KMS-11 (cell line): Measurements from ENCODE around the gene SARS1.

Source experiments
- H2AFZ ChIP-seq: fragments of 200-600 bp; sonication (generic); 2 replicates; pipeline ENCODE4 v1.6.1; 2016; ENCODE audit warnings: antibody characterized with exemption, mixed run types, low read depth
- H3K27ac ChIP-seq: fragments of 200-600 bp; sonication (generic); 2 replicates; pipeline ENCODE4 v1.6.1; 2016; ENCODE audit warnings: mild to moderate bottlenecking, mixed run types
- H3K27me3 ChIP-seq: fragments of 200-600 bp; sonication (generic); 2 replicates; pipeline ENCODE4 v1.6.1; 2017; ENCODE audit warnings: mild to moderate bottlenecking, low read depth, mixed run types, moderate library complexity; ENCODE audit not compliant: insufficient read depth
- H3K36me3 ChIP-seq: fragments of 200-600 bp; sonication (generic); 2 replicates; pipeline ENCODE4 v1.6.1; 2017; ENCODE audit warnings: mild to moderate bottlenecking, mixed run types; ENCODE audit not compliant: insufficient read depth
- H3K4me1 ChIP-seq: fragments of 200-600 bp; sonication (generic); 2 replicates; pipeline ENCODE4 v1.6.1; 2016; ENCODE audit warnings: mild to moderate bottlenecking, low read depth, mixed run types; ENCODE audit not compliant: poor library complexity, severe bottlenecking
- H3K4me2 ChIP-seq: fragments of 200-600 bp; sonication (generic); 2 replicates; pipeline ENCODE4 v1.7.0; 2016; ENCODE audit warnings: mild to moderate bottlenecking, mixed run types
- H3K4me3 ChIP-seq: fragments of 200-600 bp; sonication (generic); IDR thresholded peaks from 2 replicates; pipeline ENCODE4 v1.6.1; 2017; ENCODE audit warnings: low read depth, low read length, mixed read lengths; ENCODE audit not compliant: insufficient read depth
- H3K79me2 ChIP-seq: fragments of 200-600 bp; sonication (generic); 2 replicates; pipeline ENCODE4 v1.6.1; 2016; ENCODE audit warnings: low read depth, mixed run types; ENCODE audit not compliant: insufficient read depth
- H3K9ac ChIP-seq: fragments of 200-600 bp; sonication (generic); 2 replicates; pipeline ENCODE4 v1.6.1; 2016; ENCODE audit warnings: mild to moderate bottlenecking, mixed run types
- H4K20me1 ChIP-seq: fragments of 200-600 bp; sonication (generic); 2 replicates; pipeline ENCODE4 v1.6.1; 2016; ENCODE audit warnings: mild to moderate bottlenecking, mixed run types; ENCODE audit not compliant: insufficient read depth
- TF ChIP-seq, protein P1 (sequence below): fragments of 200-600 bp; sonication (generic); conservative IDR thresholded peaks from 2 replicates; pipeline ENCODE4 v1.6.1; 2017; ENCODE audit warnings: low read depth, mild to moderate bottlenecking, antibody characterized with exemption, low read length, moderate library complexity, mixed read lengths

The SARS1 gene

DNA sequence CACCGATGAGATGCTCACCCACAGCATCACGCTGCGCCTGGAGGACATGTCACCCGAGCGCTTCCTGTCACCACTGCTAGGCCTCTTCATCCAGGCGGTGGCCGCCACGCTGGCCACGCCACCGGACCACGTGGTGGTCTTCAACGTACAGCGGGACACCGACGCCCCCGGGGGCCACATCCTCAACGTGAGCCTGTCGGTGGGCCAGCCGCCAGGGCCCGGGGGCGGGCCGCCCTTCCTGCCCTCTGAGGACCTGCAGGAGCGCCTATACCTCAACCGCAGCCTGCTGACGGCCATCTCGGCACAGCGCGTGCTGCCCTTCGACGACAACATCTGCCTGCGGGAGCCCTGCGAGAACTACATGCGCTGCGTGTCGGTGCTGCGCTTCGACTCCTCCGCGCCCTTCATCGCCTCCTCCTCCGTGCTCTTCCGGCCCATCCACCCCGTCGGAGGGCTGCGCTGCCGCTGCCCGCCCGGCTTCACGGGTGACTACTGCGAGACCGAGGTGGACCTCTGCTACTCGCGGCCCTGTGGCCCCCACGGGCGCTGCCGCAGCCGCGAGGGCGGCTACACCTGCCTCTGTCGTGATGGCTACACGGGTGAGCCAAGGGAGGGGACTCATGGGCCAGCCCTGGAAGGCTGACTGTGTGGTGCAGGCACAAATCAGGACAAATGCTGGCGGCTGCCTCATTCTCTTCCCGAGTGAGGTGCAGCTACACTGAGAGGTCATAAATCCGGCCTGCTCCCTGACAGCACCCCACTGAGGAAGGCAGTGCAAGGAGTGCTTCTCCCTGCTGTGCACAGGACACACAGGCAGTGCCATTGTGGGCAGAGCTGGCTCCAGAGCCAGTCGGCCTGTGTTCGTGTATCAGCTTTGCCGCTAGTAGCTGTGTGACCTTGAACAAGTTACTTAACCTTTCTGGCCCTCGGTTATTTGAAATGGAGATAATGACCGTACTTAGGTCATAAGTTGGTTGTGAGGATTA is 45.1 kb downstream of the SARS1 start:
- H3K4me1 ChIP-seq, result no peaks in the 10 kb centered on the region
- no peak overlapping the region for H3K4me2 ChIP-seq
- no peaks in the 10 kb centered on the region for H3K27me3 ChIP-seq
- no peak overlapping the region for H2AFZ ChIP-seq
- TF ChIP-seq, protein P1, sequence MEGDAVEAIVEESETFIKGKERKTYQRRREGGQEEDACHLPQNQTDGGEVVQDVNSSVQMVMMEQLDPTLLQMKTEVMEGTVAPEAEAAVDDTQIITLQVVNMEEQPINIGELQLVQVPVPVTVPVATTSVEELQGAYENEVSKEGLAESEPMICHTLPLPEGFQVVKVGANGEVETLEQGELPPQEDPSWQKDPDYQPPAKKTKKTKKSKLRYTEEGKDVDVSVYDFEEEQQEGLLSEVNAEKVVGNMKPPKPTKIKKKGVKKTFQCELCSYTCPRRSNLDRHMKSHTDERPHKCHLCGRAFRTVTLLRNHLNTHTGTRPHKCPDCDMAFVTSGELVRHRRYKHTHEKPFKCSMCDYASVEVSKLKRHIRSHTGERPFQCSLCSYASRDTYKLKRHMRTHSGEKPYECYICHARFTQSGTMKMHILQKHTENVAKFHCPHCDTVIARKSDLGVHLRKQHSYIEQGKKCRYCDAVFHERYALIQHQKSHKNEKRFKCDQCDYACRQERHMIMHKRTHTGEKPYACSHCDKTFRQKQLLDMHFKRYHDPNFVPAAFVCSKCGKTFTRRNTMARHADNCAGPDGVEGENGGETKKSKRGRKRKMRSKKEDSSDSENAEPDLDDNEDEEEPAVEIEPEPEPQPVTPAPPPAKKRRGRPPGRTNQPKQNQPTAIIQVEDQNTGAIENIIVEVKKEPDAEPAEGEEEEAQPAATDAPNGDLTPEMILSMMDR, result no peak
- H3K27ac ChIP-seq, result no peak overlapping the region
- no peak overlapping the region for H3K9ac ChIP-seq
- no peaks in the 10 kb centered on the region for H3K36me3 ChIP-seq
- H3K79me2 ChIP-seq, result no peaks in the 10 kb centered on the region
- H4K20me1 ChIP-seq, result no peaks in the 10 kb centered on the region
- H3K4me3 ChIP-seq, result no peak overlapping the region

DNA sequence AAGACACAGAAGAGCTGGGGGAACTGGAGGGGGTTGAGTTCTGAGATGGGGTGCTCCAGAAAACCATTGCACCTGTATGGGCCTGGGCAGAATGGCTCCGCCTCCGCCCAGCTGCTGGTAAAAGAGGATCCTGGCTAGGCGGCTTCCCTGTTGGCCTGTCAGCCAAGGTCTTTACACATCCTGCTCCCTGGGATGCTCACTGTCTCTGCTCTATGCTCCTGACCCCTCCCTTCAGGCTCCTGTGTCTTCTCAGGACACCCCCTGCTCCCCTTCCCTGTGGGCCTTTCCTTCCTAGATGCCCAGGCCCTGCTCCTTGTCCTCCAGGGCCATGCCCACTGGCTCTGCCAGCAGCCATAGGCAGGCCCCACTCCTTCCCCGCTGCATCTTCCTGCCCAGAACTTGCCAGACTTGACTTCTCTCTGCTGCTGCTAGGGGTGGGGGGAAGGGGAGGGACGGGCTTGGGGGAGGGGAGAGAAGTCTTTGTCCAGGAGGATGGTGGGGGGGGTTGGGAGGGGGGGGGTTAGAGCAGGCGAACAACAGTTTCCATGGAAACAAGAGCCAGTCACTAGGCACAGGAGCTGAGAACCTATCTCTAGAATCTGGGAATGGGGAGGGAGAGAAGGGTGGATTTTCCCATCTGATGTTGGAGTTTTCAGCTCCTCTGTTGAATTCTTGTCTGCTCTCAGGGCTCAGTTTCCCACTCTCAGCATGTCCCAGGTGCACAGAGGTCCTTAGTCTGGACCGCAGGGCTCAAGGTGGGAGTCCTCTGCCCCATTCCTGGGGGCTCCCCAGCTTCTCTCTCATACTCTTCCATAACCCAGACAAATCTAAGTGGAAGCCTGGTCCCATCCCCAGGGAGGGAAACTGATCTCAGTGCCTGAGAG is 46.2 kb downstream of the SARS1 start:
- no peaks in the 10 kb centered on the region for H3K27me3 ChIP-seq
- H3K4me3 ChIP-seq, result no peak overlapping the region
- H3K9ac ChIP-seq, result no peak overlapping the region
- TF ChIP-seq, protein P1, result no peak
- H3K4me2 ChIP-seq, result no peak overlapping the region
- H3K27ac ChIP-seq, result no peak overlapping the region
- H3K36me3 ChIP-seq, result no peaks in the 10 kb centered on the region
- H3K4me1 ChIP-seq, result no peaks in the 10 kb centered on the region
- no peaks in the 10 kb centered on the region for H4K20me1 ChIP-seq
- H3K79me2 ChIP-seq, result no peaks in the 10 kb centered on the region
- no peak overlapping the region for H2AFZ ChIP-seq

DNA sequence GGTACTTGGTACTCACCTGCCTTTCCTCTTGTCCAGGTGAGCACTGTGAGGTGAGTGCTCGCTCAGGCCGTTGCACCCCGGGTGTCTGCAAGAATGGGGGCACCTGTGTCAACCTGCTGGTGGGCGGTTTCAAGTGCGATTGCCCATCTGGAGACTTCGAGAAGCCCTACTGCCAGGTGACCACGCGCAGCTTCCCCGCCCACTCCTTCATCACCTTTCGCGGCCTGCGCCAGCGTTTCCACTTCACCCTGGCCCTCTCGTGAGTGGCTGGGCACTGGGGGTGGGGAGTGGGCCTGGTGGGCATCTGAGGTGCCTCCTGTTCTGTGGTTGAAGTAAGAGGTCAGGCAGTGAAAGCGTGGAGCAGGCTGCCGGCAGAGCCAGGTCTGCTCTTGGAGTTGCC is 47.3 kb downstream of the SARS1 start:
- Histone ChIP-seq H3K27me3 (no peaks in the 10 kb centered on the region), H3K27ac (no peak overlapping the region), H2AFZ (no peak overlapping the region), H3K36me3 (no peaks in the 10 kb centered on the region), H3K9ac (no peak overlapping the region), H3K4me2 (no peak overlapping the region), H3K4me1 (no peaks in the 10 kb centered on the region), H3K79me2 (no peaks in the 10 kb centered on the region), H3K4me3 (no peak overlapping the region), H4K20me1 (no peaks in the 10 kb centered on the region)
- TF ChIP-seq, protein P1, result no peak

DNA sequence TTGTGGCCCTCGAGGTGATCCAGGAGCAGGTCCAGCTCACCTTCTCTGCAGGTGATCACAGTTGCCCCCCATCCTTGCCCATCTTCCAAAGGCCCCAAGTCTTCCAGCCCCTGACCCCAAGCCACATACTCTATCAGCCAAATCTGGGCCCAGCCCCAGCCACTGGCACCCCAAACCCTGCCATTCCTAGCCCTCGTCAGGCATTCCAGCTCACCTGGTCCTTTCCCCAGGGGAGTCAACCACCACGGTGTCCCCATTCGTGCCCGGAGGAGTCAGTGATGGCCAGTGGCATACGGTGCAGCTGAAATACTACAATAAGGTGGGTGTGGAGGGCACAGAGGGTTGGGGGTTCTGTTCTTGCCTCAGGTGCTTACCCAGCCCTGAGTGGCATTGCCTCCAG is 47.9 kb downstream of the SARS1 start:
- TF ChIP-seq, protein P1, result no peak
- Histone ChIP-seq H3K79me2 (no peaks in the 10 kb centered on the region), H4K20me1 (no peaks in the 10 kb centered on the region), H3K4me1 (no peaks in the 10 kb centered on the region), H3K36me3 (no peaks in the 10 kb centered on the region), H2AFZ (no peak overlapping the region), H3K27me3 (no peaks in the 10 kb centered on the region), H3K4me3 (no peak overlapping the region), H3K9ac (no peak overlapping the region), H3K27ac (no peak overlapping the region), H3K4me2 (no peak overlapping the region)
